Liver (tissue), 9 donors: ENCODE measurements around the gene PTPRN2. TPM values are rescaled to one million over a fixed set of nuclear protein-coding genes. Genes with fewer than 3 reads are reported as not detected.

Experiments
- DNase-seq: peaks from one replicate; pipeline ENCODE4 v3.0.0-alpha.2; 2017; ENCODE audit warnings: low spot score
- H3K27ac ChIP-seq, 2 donors: one replicate each; pipeline ENCODE4 v1.7.0; 2013; ENCODE audit warnings: inconsistent platforms in 2 of 2, low read length in 2 of 2, control low read depth in 1 of 2, low read depth in 1 of 2, mild to moderate bottlenecking in 1 of 2
- H3K27me3 ChIP-seq, 4 donors: one replicate each; pipeline versions ENCODE4 v1.6.1 to v1.7.0; 2013; ENCODE audit warnings: low read length in 3 of 4, inconsistent platforms in 1 of 4, mild to moderate bottlenecking in 1 of 4, moderate library complexity in 1 of 4; ENCODE audit not compliant: control insufficient read depth in 4 of 4, insufficient read depth in 4 of 4
- H3K36me3 ChIP-seq, 4 donors: one replicate each; pipeline versions ENCODE4 v1.6.1 to v1.7.0; 2013; ENCODE audit warnings: low read length in 3 of 4, mild to moderate bottlenecking in 3 of 4, low read depth in 1 of 4, moderate library complexity in 1 of 4; ENCODE audit not compliant: control insufficient read depth in 4 of 4, insufficient read depth in 3 of 4
- H3K4me1 ChIP-seq, 4 donors: one replicate each; pipeline versions ENCODE4 v1.6.1 to v1.7.0; 2013; ENCODE audit warnings: low read length in 3 of 4, mild to moderate bottlenecking in 3 of 4, moderate library complexity in 1 of 4; ENCODE audit not compliant: control insufficient read depth in 4 of 4, insufficient read depth in 4 of 4
- H3K4me3 ChIP-seq, 3 donors: one replicate each; pipeline versions ENCODE4 v1.6.1 to v1.7.0; 2013; ENCODE audit warnings: low read length in 3 of 3, control low read depth in 1 of 3, low read depth in 1 of 3, mild to moderate bottlenecking in 1 of 3
- H3K9ac ChIP-seq, 2 donors: one replicate each; pipeline ENCODE4 v1.7.0; 2013; ENCODE audit warnings: low read length in 2 of 2, mild to moderate bottlenecking in 2 of 2, moderate library complexity in 2 of 2, control low read depth in 1 of 2, low read depth in 1 of 2
- H3K9me3 ChIP-seq, 4 donors: one replicate each; pipeline versions ENCODE4 v1.6.1 to v1.7.0; 2013; ENCODE audit warnings: low read length in 3 of 4; ENCODE audit not compliant: control insufficient read depth in 4 of 4
- ATF3 ChIP-seq: IDR thresholded peaks from 2 replicates; pipeline ENCODE4 v1.6.1; 2016; ENCODE audit warnings: antibody characterized with exemption
- CTCF ChIP-seq: fragments of 150-350 bp; IDR thresholded peaks from 2 replicates; pipeline ENCODE4 v1.5.1; 2017; ENCODE audit warnings: improper control_type of control experiment, low read depth, low read length; ENCODE audit not compliant: missing input control
- EGR1 ChIP-seq, 2 donors: IDR thresholded peaks; 2 replicates each; pipeline ENCODE4 v1.6.1; 2016 to 2018; ENCODE audit warnings: antibody characterized with exemption in 2 of 2, low read depth in 2 of 2
- FOXA1 ChIP-seq: IDR thresholded peaks from 2 replicates; pipeline ENCODE4 v1.6.1; 2016; ENCODE audit warnings: antibody characterized with exemption
- FOXA2 ChIP-seq: IDR thresholded peaks from 2 replicates; pipeline ENCODE4 v1.6.1; 2016; ENCODE audit warnings: antibody characterized with exemption
- GABPA ChIP-seq, 2 donors: IDR thresholded peaks in 1 of 2; conservative IDR thresholded peaks in 1 of 2; 2 replicates each; pipeline ENCODE4 v1.6.1; 2016; ENCODE audit warnings: antibody characterized with exemption in 2 of 2, mild to moderate bottlenecking in 1 of 2, moderate library complexity in 1 of 2
- HNF4A ChIP-seq, 2 donors: conservative IDR thresholded peaks; 2 replicates each; pipeline ENCODE4 v1.6.1; 2016; ENCODE audit warnings: antibody characterized with exemption in 2 of 2, mild to moderate bottlenecking in 2 of 2
- HNF4G ChIP-seq: IDR thresholded peaks from 2 replicates; pipeline ENCODE4 v1.6.1; 2016; ENCODE audit warnings: antibody characterized with exemption
- JUND ChIP-seq, 2 donors: IDR thresholded peaks; 2 replicates each; pipeline ENCODE4 v1.6.1; 2016; ENCODE audit warnings: antibody characterized with exemption in 2 of 2
- MAX ChIP-seq: IDR thresholded peaks from 2 replicates; pipeline ENCODE4 v1.6.1; 2016; ENCODE audit warnings: antibody characterized with exemption
- RAD21 ChIP-seq, 2 donors: IDR thresholded peaks; 2 replicates each; pipeline ENCODE4 v1.6.1; 2016; ENCODE audit warnings: antibody characterized with exemption in 2 of 2, mild to moderate bottlenecking in 2 of 2
- REST ChIP-seq: IDR thresholded peaks from 2 replicates; pipeline ENCODE4 v1.6.1; 2016; ENCODE audit warnings: antibody characterized with exemption, mild to moderate bottlenecking
- RXRA ChIP-seq, 2 donors: IDR thresholded peaks; 2 replicates each; pipeline ENCODE4 v1.6.1; 2017 to 2018; ENCODE audit warnings: antibody characterized with exemption in 2 of 2, mild to moderate bottlenecking in 1 of 2
- SP1 ChIP-seq: IDR thresholded peaks from 2 replicates; pipeline ENCODE4 v1.6.1; 2018; ENCODE audit warnings: antibody characterized with exemption, mild to moderate bottlenecking
- TAF1 ChIP-seq: conservative IDR thresholded peaks from 2 replicates; pipeline ENCODE4 v1.6.1; 2016; ENCODE audit warnings: antibody characterized with exemption, mild to moderate bottlenecking
- YY1 ChIP-seq: IDR thresholded peaks from 2 replicates; pipeline ENCODE4 v1.6.1; 2016; ENCODE audit warnings: antibody characterized with exemption, mild to moderate bottlenecking
- ZBTB33 ChIP-seq: IDR thresholded peaks from 2 replicates; pipeline ENCODE4 v1.6.1; 2016; ENCODE audit warnings: antibody characterized with exemption
- WGBS: extraction: QIAGEN DNeasy Blood & Tissue Kit; methylation state at CpG from one replicate; pipeline ENCODE4 v1.1.7; 2013; 5-methylcytosine and 5-hydroxymethylcytosine counted together
- polyA plus RNA-seq, 2 donors: library from polyadenylated mRNA; stranded (reverse) in 1 of 2; unstranded in 1 of 2; fragments of 200-250 nt in 1 of 2; fragments of >200 nt in 1 of 2; fragmentation: Nextera tagmentation in 1 of 2; extraction: Ambion mirVana in 1 of 2; gene quantifications; one replicate each; pipeline versions ENCODE4 v1.2.1 to v1.2.3, GENCODE V29; 2013 to 2015
- total RNA-seq, 2 donors: library from RNA; depleted of rRNA; stranded (reverse); fragments of >200 nt; gene quantifications; one replicate each; pipeline ENCODE4 v1.2.3, GENCODE V29; 2014
- donor health status: healthy.
- donor health status: healthy.
- donor health status: healthy.
- donor health status: healthy.
- donor health status: healthy.

Gene PTPRN2
- total and polyA plus RNA-seq, 4 donors: 0.75 to 1.9 (median 1.1) TPM

GRCh38 chr7:157576415-157576814 is 1011.2 kb downstream of the PTPRN2 start (continued):
- TF ChIP-seq HNF4A (conservative IDR thresholded peaks at IDR 0.05): no peak

- Histone ChIP-seq H3K4me3 (no peak overlapping the region), H3K9me3 (no peaks in the 10 kb centered on the region), H3K36me3 (no peaks in the 10 kb centered on the region), H3K4me1 (no peaks in the 10 kb centered on the region), H3K27me3 (peaks cover 0 to 10% (median 0%) of the 10 kb centered on the region in 4 donors), H3K27ac (no peak overlapping the region), H3K9ac (no peak overlapping the region)
- DNase-seq: no peak
- TF ChIP-seq REST: no peak
- no peak for TF ChIP-seq ATF3
- TF ChIP-seq JUND (IDR thresholded peaks at IDR 0.05): no peak
- TF ChIP-seq YY1: no peak
- no peak for TF ChIP-seq MAX
- TF ChIP-seq RAD21 (IDR thresholded peaks at IDR 0.05): no peak
- TF ChIP-seq SP1: no peak
- TF ChIP-seq ZBTB33: no peak
- no peak for TF ChIP-seq FOXA1
- TF ChIP-seq FOXA2: no peak
- no peak for TF ChIP-seq TAF1
- no peak for TF ChIP-seq HNF4A (conservative IDR thresholded peaks at IDR 0.05)
- no peak for TF ChIP-seq HNF4G
- 76% methylated on average over 5 of the region's 5 CpGs for WGBS
Measured at GRCh38 chr7:157575777-157576176, 1011.8 kb downstream of the PTPRN2 start.

GRCh38 chr7:157574914-157575586 is 1012.6 kb downstream of the PTPRN2 start:
- 88% methylated on average over 15 of the region's 15 CpGs for WGBS
- H3K27ac ChIP-seq: no peak overlapping the region
- H3K9me3 ChIP-seq: no peaks in the 10 kb centered on the region
- H3K4me3 ChIP-seq: no peak overlapping the region
- no peak overlapping the region for H3K9ac ChIP-seq
- no peaks in the 10 kb centered on the region for H3K36me3 ChIP-seq
- DNase-seq: no peak
- no peaks in the 10 kb centered on the region for H3K4me1 ChIP-seq
- peaks cover 0 to 10% (median 0%) of the 10 kb centered on the region in 4 donors for H3K27me3 ChIP-seq
- TF ChIP-seq RAD21 (IDR thresholded peaks at IDR 0.05) (no peak), ATF3 (no peak), YY1 (no peak), HNF4G (no peak), EGR1 (IDR thresholded peaks at IDR 0.05; ENCODE audit: low read depth in 2 of 2) (no peak), CTCF (no peak), RXRA (IDR thresholded peaks at IDR 0.05) (no peak), FOXA2 (no peak), GABPA (IDR thresholded peaks at IDR 0.05 in 1 of 2, conservative IDR thresholded peaks at IDR 0.05 in 1 of 2) (no peak), SP1 (no peak), REST (no peak), TAF1 (no peak)
